Peyer's patch (tissue), 4 donors: Measurements from ENCODE around the gene BEST1. TPM values are rescaled to one million over a fixed set of nuclear protein-coding genes. Genes with fewer than 3 reads are reported as not detected.
A peak's percentile ranks its signal among the peaks of the same experiment; 100 is the strongest.

Experiments
- DNase-seq, 3 donors: peaks; one replicate each; pipeline ENCODE4 v3.0.0-alpha.2; 2017 to 2019
- H3K27ac ChIP-seq, 4 donors: fragments of 200-600 bp; sonication (generic); one replicate each; pipeline ENCODE4 v1.5.1; 2016 to 2019
- H3K27me3 ChIP-seq, 2 donors: fragments of 200-600 bp; sonication (generic); one replicate each; pipeline ENCODE4 v1.5.1; 2019
- H3K36me3 ChIP-seq, 3 donors: fragments of 200-600 bp; sonication (generic); one replicate each; pipeline ENCODE4 v1.5.1; 2016 to 2019
- H3K4me1 ChIP-seq, 4 donors: fragments of 200-600 bp; sonication (generic); one replicate each; pipeline ENCODE4 v1.5.1; 2016 to 2019
- H3K4me3 ChIP-seq, 4 donors: fragments of 200-600 bp; sonication (generic); 1 replicate in 3 of 4; 2 replicates in 1 of 4; pipeline ENCODE4 v1.5.1; 2016 to 2019; ENCODE audit warnings: mild to moderate bottlenecking in 1 of 4
- H3K9me3 ChIP-seq, 4 donors: fragments of 200-600 bp; sonication (generic); one replicate each; pipeline ENCODE4 v1.5.1; 2016 to 2019; ENCODE audit warnings: mild to moderate bottlenecking in 1 of 4
- CTCF ChIP-seq, 6 experiments: fragments of 450-650 bp in 4 of 6; fragments of 200-600 bp in 2 of 6; sonication (generic) in 1 of 6; IDR thresholded peaks; one replicate each; pipeline ENCODE4 v1.5.1; 2017 to 2019; ENCODE audit warnings: antibody characterized with exemption in 6 of 6, mild to moderate bottlenecking in 3 of 6, moderate library complexity in 1 of 6
- POLR2A ChIP-seq, 2 donors: fragments of 450-650 bp; IDR thresholded peaks; one replicate each; pipeline ENCODE4 v1.5.1; 2017; ENCODE audit warnings: antibody characterized with exemption in 2 of 2, mild to moderate bottlenecking in 2 of 2, moderate library complexity in 2 of 2
- total RNA-seq, 4 donors: library from RNA; depleted of rRNA; stranded (reverse); fragments of >200 nt; gene quantifications; one replicate each; pipeline ENCODE4 v1.1.0, GENCODE V29; 2016

Gene BEST1
- total RNA-seq, 4 donors from 2014 or later: 0.47 to 4.1 (median 2.3) TPM

- DNase-seq: peak in 2 of 3 donors; percentile 48 to 62
- Histone ChIP-seq H3K27me3 (no peaks in the 10 kb centered on the region), H3K27ac (no peak overlapping the region), H3K9me3 (no peaks in the 10 kb centered on the region), H3K4me3 (no peak overlapping the region), H3K36me3 (peaks cover 0 to 13% (median 0%) of the 10 kb centered on the region in 3 donors), H3K4me1 (peaks cover 0 to 16% (median 0%) of the 10 kb centered on the region in 4 donors)
- TF ChIP-seq POLR2A (IDR thresholded peaks at IDR 0.05): no peak
- TF ChIP-seq CTCF (IDR thresholded peaks at IDR 0.05): no peak
Observed at GRCh38 chr11:61908730-61909316, 41.3 kb upstream of the BEST1 start.

GRCh38 chr11:61910187-61911127 lies 39.7 kb upstream of the BEST1 start:
- no peak overlapping the region for H3K4me3 ChIP-seq
- peaks cover 0 to 9% (median 0%) of the 10 kb centered on the region in 3 donors for H3K36me3 ChIP-seq
- TF ChIP-seq POLR2A (IDR thresholded peaks at IDR 0.05): no peak
- no peak for TF ChIP-seq CTCF (IDR thresholded peaks at IDR 0.05)
- no peaks in the 10 kb centered on the region for H3K27me3 ChIP-seq
- H3K4me1 ChIP-seq: peaks cover 0 to 16% (median 0%) of the 10 kb centered on the region in 4 donors
- H3K9me3 ChIP-seq: no peaks in the 10 kb centered on the region
- H3K27ac ChIP-seq: peak overlapping the region in 1 of 4 donors; percentile 2
- peak in 1 of 3 donors; percentile 39 for DNase-seq

- TF ChIP-seq CTCF (IDR thresholded peaks at IDR 0.05) (no peak), POLR2A (IDR thresholded peaks at IDR 0.05) (no peak)
- Histone ChIP-seq H3K4me1 (peaks cover 0 to 16% (median 0%) of the 10 kb centered on the region in 4 donors), H3K4me3 (no peak overlapping the region), H3K27me3 (no peaks in the 10 kb centered on the region), H3K27ac (peak overlapping the region in 2 of 4 donors; percentile 2 to 3), H3K36me3 (peaks cover 0 to 3% (median 0%) of the 10 kb centered on the region in 3 donors), H3K9me3 (no peaks in the 10 kb centered on the region)
- no peak for DNase-seq
Observed at GRCh38 chr11:61911128-61911700, 38.9 kb upstream of the BEST1 start.

- H3K4me1 ChIP-seq: peaks cover 0 to 16% (median under 1%) of the 10 kb centered on the region in 4 donors
- TF ChIP-seq POLR2A (IDR thresholded peaks at IDR 0.05) (no peak), CTCF (IDR thresholded peaks at IDR 0.05) (no peak)
- H3K9me3 ChIP-seq: no peaks in the 10 kb centered on the region
- no peak overlapping the region for H3K4me3 ChIP-seq
- H3K27ac ChIP-seq: peak overlapping the region in 1 of 4 donors; percentile 3
- DNase-seq: peak in 2 of 3 donors; percentile 42
- H3K36me3 ChIP-seq: no peaks in the 10 kb centered on the region
- H3K27me3 ChIP-seq: peaks cover 0 to 1% of the 10 kb centered on the region in 2 donors
Observed at GRCh38 chr11:61911701-61912529, 38.2 kb upstream of the BEST1 start.

GRCh38 chr11:61912530-61912898 lies 37.6 kb upstream of the BEST1 start:
- Histone ChIP-seq H3K4me1 (peaks cover 0 to 16% (median 3%) of the 10 kb centered on the region in 4 donors), H3K27ac (no peak overlapping the region), H3K36me3 (no peaks in the 10 kb centered on the region), H3K4me3 (no peak overlapping the region), H3K27me3 (peaks cover 0 to 5% of the 10 kb centered on the region in 2 donors), H3K9me3 (no peaks in the 10 kb centered on the region)
- DNase-seq: peak in 1 of 3 donors; percentile 54
- no peak for TF ChIP-seq CTCF (IDR thresholded peaks at IDR 0.05)
- TF ChIP-seq POLR2A (IDR thresholded peaks at IDR 0.05): no peak
